ENCODE results near the gene SNCB.

GRCh38 chr5:176618783-176619182, 11.6 kb downstream of the SNCB start:
- TF ChIP-seq CTCF (IDR thresholded peaks at IDR 0.05) (no peak), POLR2A (IDR thresholded peaks at IDR 0.05) (no peak)
